K562 (cell line): ENCODE data around the gene ME3. TPM values are rescaled to one million over a fixed set of nuclear protein-coding genes. Genes with fewer than 3 reads are reported as not detected.

Source experiments
- CREB3L1 ChIP-seq: fragments of 450-650 bp; IDR thresholded peaks from 2 replicates; pipeline ENCODE4 v1.6.1; 2014; ENCODE audit warnings: low read depth, mild to moderate bottlenecking, moderate library complexity, borderline replicate concordance
- CXXC5 ChIP-seq: fragments of 250-450 bp; sonication (Bioruptor Pico); IDR thresholded peaks from 2 replicates; pipeline ENCODE4 v1.8.0; 2022; ENCODE audit warnings: inconsistent platforms, mild to moderate bottlenecking, moderate library complexity
- FOXJ2 ChIP-seq: fragments of 200-800 bp; sonication (Bioruptor generic); IDR thresholded peaks from 2 replicates; pipeline ENCODE4 v1.6.1; 2016; ENCODE audit warnings: missing genetic modification characterization, missing compliant biosample characterization
- NCOA6 ChIP-seq: fragments of 450-650 bp; IDR thresholded peaks from 2 replicates; pipeline ENCODE4 v1.6.1; 2017; ENCODE audit warnings: mild to moderate bottlenecking
- PBX2 ChIP-seq, 2 experiments: IDR thresholded peaks in 1 of 2; conservative IDR thresholded peaks in 1 of 2; 2 replicates each; pipeline ENCODE4 v1.6.1; 2016; ENCODE audit warnings: low read depth in 2 of 2, mild to moderate bottlenecking in 1 of 2, missing compliant biosample characterization in 1 of 2, missing genetic modification characterization in 1 of 2, moderate library complexity in 1 of 2
- TCF7 ChIP-seq: sonication (generic); IDR thresholded peaks from 2 replicates; pipeline ENCODE4 v1.6.1; 2016; ENCODE audit warnings: antibody characterized with exemption, borderline replicate concordance
- ZNF12 ChIP-seq: sonication (generic); formaldehyde crosslinking; IDR thresholded peaks from 2 replicates; pipeline ENCODE4 v1.4.0; 2020; ENCODE audit warnings: mild to moderate bottlenecking, missing genetic modification reagents
- ZNF511 ChIP-seq: sonication (generic); formaldehyde crosslinking; IDR thresholded peaks from 2 replicates; pipeline ENCODE4 v1.8.0; 2022; ENCODE audit warnings: mild to moderate bottlenecking, missing genetic modification reagents
- polyA plus RNA-seq, 8 experiments: library from polyadenylated mRNA; depleted of rRNA in 4 of 8; stranded (reverse) in 5 of 8; unstranded in 3 of 8; fragments of >200 nt; fragmentation: Nextera tagmentation in 2 of 8; fragmentation: Illumina TruSeq in 1 of 8; extraction: Ambion mirVana in 2 of 8; extraction: Trizol in 1 of 8; gene quantifications; 2 replicates each; pipeline versions ENCODE4 v1.2.1 to v1.2.3, GENCODE V29; 2011 to 2014; ENCODE audit warnings: inconsistent platforms in 1 of 8, missing spikeins in 1 of 8
- total RNA-seq, 7 experiments: library from RNA; depleted of rRNA in 6 of 7; stranded (reverse); fragments of >200 nt in 6 of 7; fragmentation: Illumina TruSeq in 2 of 7; extraction: Trizol in 2 of 7; gene quantifications; 2 replicates each; pipeline versions ENCODE4 v1.2.1 to v1.2.3, GENCODE V29; 2011 to 2021; ENCODE audit warnings: low replicate concordance in 1 of 7

The ME3 gene
- total and polyA plus RNA-seq, 9 of the 15 experiments (the other 6 are each of a cell fraction or from before 2014, with no cell fraction given): not detected

- no peak for TF ChIP-seq TCF7
- no peak for TF ChIP-seq ZNF511 (CRISPR knock-in tag)
- TF ChIP-seq ZNF12 (CRISPR knock-in tag): no peak
- TF ChIP-seq CXXC5 (CRISPR knock-in tag): no peak
- TF ChIP-seq NCOA6: no peak
- TF ChIP-seq FOXJ2 (tag): no peak
- no peak for TF ChIP-seq CREB3L1
- no peak for TF ChIP-seq PBX2 (CRISPR knock-in tag; IDR thresholded peaks at IDR 0.05; ENCODE audit: low read depth)
- no peak for TF ChIP-seq PBX2 (tag; conservative IDR thresholded peaks at IDR 0.05; ENCODE audit: low read depth)
Observed at GRCh38 chr11:86676010-86676409, 3.6 kb upstream of the ME3 start (continued).
